Measurements from ENCODE around the gene VPS18.

The VPS18 gene

DNA sequence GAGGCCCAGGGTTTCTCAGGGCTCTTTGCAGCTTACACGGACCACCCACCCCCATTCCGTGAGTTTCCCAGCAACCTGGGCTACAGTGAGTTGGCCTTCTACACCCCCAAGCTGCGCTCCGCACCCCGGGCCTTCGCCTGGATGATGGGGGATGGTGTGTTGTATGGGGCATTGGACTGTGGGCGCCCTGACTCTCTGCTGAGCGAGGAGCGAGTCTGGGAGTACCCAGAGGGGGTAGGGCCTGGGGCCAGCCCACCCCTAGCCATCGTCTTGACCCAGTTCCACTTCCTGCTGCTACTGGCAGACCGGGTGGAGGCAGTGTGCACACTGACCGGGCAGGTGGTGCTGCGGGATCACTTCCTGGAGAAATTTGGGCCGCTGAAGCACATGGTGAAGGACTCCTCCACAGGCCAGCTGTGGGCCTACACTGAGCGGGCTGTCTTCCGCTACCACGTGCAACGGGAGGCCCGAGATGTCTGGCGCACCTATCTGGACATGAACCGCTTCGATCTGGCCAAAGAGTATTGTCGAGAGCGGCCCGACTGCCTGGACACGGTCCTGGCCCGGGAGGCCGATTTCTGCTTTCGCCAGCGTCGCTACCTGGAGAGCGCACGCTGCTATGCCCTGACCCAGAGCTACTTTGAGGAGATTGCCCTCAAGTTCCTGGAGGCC, 5.4 kb downstream of the VPS18 start:
- DNase-seq: no peak

GRCh38 chr15:40900256-40901052, 6.2 kb downstream of the VPS18 start:
- DNase-seq: no peak

- DNase-seq: no peak
These were observed 6.8 kb downstream of the VPS18 start for GRCh38 chr15:40901053-40901443.

DNA sequence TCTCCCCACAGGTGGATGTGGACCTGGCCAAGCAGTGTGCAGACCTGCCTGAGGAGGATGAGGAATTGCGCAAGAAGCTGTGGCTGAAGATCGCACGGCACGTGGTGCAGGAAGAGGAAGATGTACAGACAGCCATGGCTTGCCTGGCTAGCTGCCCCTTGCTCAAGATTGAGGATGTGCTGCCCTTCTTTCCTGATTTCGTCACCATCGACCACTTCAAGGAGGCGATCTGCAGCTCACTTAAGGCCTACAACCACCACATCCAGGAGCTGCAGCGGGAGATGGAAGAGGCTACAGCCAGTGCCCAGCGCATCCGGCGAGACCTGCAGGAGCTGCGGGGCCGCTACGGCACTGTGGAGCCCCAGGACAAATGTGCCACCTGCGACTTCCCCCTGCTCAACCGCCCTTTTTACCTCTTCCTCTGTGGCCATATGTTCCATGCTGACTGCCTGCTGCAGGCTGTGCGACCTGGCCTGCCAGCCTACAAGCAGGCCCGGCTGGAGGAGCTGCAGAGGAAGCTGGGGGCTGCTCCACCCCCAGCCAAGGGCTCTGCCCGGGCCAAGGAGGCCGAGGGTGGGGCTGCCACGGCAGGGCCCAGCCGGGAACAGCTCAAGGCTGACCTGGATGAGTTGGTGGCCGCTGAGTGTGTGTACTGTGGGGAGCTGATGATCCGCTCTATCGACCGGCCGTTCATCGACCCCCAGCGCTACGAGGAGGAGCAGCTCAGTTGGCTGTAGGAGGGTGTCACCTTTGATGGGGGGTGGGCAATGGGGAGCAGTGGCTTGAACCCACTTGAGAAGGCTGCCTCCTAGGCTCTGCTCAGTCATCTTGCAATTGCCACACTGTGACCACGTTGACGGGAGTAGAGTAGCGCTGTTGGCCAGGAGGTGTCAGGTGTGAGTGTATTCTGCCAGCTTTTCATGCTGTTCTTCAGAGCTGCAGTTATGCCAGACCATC, 8.6 kb downstream of the VPS18 start:
- DNase-seq: no peak

DNA sequence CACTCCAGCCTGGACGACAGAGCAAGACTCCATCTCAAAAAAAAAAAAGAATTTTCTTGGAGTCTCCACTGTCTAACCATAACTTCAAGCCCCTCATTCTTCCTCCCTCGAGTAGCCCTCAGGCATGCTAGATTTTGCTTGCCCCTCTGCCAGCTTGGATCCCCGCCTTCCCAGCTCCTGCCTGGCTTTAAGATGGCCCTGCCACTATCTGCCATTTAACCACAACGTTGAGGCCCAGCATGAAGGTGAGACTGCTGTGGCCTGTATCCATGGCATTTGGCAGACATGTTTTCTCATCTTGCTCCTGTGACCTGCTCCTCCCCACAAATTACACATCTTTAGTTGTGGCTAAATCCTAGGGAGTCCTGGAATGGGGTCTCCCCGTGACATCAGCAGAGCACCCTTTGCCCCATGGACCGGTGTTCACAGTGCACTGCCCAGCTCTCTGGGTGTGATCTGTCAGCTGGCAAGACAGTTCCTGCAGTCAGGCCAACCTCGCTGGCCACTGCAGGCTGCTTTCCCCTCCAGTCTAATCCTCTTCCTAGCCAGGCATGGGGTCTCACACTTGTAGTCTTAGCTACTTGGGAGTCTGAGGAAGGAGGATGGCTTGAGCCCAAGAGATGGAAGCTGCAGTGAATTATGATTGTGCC, 10.4 kb downstream of the VPS18 start:
- DNase-seq: no peak

GRCh38 chr15:40906091-40906990, 12.1 kb downstream of the VPS18 start:
- peak; percentile 82 for DNase-seq

- peak; percentile 45 for DNase-seq
These were observed 12.9 kb downstream of the VPS18 start for GRCh38 chr15:40906991-40907802.

GRCh38 chr15:40908095-40908494, 13.8 kb downstream of the VPS18 start:
- no peak for DNase-seq

DNA sequence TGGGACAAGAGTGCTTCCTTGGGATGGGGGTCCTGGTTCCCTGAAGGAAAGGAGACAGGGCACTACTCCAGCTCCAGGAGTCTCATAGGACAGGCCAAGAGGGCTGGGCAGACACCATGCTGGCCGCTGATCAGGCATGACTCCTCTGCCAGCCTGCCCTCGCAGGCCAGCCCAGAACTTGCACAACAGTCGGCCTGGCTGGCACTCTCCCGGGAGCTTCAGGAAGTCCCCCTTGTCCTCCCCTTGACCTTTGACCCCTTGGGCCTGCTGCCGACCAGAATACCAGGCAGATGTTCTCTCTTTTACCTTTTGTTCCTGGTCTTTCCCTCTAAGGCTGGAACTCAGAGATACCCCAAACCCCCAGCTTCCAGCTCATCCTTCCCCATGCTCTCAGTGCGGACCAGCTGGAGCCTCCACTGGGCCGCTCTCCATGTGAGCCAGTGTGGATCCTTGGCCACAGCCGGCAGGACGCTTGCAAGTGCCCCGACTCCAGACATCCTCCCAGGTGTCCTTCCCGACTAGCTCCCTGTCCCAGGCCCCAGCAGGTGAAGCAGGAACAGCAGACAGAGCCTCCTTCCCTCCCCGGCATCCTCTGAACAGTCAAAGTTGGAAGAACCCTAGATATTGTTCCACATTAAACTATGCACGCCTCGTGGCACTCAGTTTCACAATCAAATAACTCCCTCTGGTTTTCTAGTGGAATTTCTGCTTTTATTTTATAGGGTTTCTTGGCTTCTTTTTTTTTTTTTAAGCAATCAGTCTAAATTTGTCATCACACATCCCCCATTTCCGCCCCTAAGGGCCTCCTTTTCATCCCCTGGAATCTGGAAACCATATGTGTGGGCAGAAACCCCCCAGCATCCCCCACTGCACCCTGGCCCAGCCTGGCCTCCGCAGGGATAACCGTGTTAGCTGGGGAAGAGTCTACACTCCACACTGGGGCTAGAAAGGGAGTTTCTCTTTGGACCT, 15.7 kb downstream of the VPS18 start:
- DNase-seq: peak; percentile 46

GRCh38 chr15:40911141-40911540, 16.9 kb downstream of the VPS18 start:
- peak; percentile 77 for DNase-seq

GRCh38 chr15:40911693-40912092, 17.4 kb downstream of the VPS18 start:
- DNase-seq: no peak

- no peak for DNase-seq
These were observed 18.2 kb downstream of the VPS18 start for GRCh38 chr15:40912478-40912877.

DNA sequence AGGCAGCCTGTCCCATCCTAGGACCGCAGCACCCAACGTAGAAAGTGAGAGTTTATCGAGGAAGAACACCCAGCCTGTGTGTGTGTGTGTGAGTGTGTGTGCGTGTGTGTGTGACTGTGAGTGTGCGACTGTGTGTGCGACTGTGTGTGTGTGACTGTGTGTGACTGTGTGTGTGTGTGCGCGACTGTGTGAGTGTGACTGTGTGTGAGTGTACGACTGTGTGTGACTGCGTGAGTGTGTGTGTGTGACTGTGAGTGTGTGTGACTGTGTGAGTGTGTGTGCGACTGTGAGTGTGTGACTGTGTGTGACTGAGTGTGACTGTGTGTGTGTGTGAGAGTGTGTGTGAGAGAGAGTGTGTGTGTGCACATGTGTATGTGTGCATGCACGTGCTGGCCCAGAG, 19.8 kb downstream of the VPS18 start:
- no peak for DNase-seq

GRCh38 chr15:40914486-40914885, 20.2 kb downstream of the VPS18 start:
- no peak for DNase-seq

- no peak for DNase-seq
These were observed 20.9 kb downstream of the VPS18 start for GRCh38 chr15:40915116-40915661.

DNA sequence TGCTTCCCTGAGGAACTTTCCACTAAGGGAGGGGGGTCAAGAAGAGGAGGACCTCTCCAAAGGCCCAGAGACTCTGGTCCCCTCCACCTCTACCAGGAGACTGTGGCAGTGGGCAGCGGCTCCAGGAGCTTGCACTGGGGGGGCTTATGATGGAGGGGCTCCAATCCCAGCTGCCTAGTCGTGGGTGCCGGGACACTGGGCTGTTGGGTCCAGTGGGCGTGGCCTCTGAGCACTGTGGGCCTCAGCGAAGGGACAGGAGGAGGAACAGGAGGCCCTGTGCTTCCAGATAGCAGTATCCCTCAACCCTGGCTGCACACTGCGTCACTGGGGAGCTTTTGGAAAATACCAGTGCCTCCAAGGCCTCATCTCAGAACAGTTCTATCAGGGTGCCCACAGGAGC, 21.4 kb downstream of the VPS18 start:
- no peak for DNase-seq

- DNase-seq: no peak
These were observed 23.3 kb downstream of the VPS18 start for GRCh38 chr15:40917585-40917984.

DNA sequence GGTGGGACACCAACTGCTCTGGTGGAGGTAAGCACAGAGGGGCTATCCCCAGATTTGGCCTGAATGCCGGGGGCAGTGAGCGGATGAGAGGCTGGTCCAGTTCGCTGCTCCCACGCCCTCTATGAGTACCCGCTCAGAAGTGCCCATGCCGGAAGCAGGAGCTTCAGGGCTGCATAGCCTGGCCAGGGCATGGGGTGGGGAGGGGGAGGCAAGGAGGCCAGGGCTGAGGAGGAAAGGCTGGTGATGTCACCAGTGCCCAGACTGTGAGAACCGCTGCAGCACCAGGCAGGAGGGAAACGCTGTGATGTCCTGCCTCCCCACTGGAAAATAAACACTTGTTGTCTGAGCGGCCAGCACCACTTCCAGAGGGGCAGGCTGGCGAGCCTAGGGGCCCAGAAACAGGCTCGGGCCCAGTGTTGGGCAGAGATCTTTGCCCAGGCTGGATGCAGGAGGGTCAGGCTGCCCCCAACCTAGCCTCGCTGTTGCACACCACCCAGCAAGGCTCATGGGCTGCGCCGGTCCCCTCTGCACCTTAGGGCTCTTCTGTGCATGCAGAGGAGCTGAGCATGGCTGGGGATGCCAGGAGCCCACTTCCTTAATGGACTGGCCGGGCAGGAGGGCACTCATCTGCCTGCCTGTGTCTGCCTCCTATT, 24.0 kb downstream of the VPS18 start:
- DNase-seq: no peak

Measured in right kidney (tissue), 1 donor.